HG02763 (cell line): ENCODE measurements around the gene LRRIQ1.
"Not testable (repeated sequence)": the region's sequence is repeated elsewhere in the genome, so short reads cannot be mapped to it uniquely, and the experiment has no call there.

Experiments used
- ATAC-seq: cut with Tn5 transposase; IDR thresholded peaks from one replicate; pipeline ENCODE4 v1.9.1; 2021; ENCODE audit warnings: mild to moderate bottlenecking, moderate library complexity; ENCODE audit not compliant: unreplicated experiment

The LRRIQ1 gene

DNA sequence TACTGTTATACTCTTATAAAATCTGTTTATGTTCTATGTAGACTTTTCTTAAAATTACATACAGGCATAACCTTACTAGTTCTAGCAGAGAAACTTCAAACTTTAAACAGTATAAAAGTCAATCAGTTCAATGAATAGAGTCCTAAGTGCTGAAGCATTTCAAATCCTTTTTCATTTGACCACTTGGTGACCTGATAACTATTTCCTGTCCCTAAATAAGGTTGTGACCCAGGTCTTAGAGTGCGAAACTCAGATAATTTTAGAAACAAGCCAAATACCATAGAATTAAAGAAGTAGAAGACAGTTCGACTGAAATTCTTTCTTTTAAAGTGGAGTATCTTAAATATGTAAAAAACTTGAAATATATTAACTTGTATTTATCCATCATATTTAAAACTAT, 147.7 kb downstream of the LRRIQ1 start:
- no peak for ATAC-seq

DNA sequence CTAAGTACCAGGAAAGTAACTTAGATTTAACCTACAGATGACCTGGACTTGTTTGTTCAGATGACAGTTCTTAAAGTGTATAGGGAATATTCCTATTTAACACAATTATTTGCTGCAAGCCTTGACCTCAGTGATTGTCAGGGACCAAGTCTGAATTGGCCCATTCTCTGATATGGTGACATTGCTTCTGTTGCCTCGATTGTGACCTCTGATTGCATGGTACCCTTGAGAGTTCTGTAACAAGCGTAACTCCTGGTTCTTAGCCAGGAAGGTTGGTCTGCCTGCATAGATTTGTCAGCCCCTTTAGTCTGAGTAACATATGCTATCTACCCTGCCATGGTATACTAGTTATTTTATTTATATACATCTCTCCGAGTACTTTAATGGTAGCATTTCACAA, 150.1 kb downstream of the LRRIQ1 start:
- ATAC-seq, result no peak

DNA sequence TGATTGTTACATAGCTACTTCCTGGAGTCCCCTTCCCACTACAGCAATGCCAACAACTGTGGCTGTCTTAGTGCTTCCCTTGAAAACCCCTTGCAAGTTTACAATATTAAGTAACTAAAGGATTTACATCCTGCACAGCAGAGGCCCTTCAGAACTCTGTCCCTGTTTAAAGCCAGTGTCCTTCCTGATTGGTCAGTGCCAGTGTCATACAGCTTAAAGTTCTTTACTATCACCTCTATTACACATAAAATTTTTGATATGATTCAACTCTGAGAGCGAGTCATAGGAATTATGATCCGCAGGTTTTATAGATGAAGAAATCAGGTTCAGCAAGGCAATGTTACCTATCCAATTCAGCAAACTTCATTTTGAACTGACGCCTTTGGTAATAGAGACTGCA, 152.5 kb downstream of the LRRIQ1 start:
- ATAC-seq, result no peak

DNA sequence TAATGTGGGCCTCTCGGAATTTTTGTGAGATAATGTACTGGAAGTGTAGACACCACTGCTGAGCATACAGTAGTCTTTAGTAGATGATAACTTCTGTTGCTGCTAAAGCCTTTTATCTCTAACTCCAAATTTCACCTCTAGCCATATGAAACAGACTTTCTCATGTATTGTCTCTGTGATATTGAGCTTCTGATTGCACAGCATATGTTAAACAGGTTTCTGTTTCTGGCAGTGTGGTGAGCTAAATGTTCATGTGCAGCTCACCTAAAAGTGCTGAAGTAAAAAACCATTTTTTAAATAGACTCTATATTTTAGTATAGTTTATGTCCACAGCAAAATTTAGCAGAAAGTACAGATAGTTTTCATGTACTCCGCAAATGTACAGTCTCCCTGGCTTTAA, 154.6 kb downstream of the LRRIQ1 start:
- no peak for ATAC-seq

DNA sequence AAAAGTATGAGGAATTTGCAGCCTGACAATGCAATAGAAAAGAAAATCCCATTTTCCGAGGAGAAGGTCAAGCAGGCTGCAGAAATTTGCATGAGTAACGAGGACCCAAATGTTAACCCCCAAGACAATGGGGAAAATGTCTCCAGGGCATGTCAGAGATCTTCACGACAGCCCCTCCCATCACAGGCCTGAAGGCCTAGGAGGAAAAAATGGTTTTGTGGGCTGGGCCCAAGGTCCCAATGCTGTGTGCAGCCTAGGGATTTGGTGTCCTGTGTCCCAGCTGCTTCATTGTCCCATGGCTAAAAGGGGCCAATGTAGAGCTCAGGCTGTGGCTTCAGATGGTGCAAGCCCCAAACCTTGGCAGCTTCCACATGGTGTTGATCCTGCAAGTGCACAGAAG, 167.7 kb downstream of the LRRIQ1 start:
- not testable (repeated sequence) for ATAC-seq

DNA sequence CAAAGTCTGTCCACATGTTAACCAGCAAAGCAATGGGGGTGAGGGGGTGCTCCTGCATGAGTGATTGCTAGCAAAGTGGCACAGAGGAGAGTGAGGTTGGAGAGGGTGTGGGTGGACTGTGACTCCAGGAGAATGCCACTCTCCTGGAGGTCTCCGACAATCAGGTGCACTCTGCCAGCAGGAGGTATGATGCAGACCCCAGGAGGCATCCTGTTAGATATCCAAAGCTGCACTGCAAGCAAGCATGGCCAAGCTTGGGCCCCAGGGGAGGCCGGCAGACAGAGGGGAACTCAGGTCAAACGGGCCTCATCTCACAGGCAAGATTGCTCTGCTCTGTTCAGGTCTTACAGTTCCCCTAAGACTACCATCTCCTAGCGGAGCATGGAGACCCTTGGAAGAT, 170.4 kb downstream of the LRRIQ1 start:
- ATAC-seq, result no peak

DNA sequence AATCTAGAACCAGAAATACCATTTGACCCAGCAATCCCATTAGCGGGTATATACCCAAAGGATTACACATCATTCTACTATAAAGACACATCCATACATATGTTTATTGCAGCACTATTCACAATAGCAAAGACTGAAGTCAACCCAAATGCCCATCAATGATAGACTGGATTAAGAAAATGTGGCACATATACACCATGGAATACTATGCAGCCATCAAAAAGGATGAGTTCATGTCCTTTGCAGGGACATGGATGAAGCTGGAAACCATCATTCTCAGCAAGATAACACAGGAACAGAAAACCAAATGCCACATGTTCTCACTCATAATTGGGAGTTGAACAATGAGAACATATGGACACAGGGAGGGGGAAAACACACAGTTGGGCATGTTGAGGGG, 188.2 kb downstream of the LRRIQ1 start:
- not testable (repeated sequence) for ATAC-seq

DNA sequence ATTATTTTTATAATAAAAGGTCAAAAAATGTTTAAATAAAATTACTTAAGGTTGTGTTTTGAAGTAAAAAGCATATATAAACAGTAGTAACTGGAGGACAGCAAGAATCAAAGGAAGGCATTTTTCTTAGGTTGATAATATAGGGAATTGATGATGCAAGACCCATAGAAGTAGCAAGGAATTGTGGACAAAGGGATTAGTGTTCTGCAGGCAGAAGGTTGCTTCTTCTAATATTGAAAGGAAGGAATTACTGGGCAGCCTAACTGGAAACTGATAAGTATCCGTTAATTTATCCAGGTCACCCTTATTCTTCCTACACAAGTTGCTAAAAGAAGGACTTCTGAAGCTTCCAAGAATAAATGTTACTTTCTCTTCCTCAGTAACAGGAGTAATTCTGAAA, 189.3 kb downstream of the LRRIQ1 start:
- no peak for ATAC-seq

DNA sequence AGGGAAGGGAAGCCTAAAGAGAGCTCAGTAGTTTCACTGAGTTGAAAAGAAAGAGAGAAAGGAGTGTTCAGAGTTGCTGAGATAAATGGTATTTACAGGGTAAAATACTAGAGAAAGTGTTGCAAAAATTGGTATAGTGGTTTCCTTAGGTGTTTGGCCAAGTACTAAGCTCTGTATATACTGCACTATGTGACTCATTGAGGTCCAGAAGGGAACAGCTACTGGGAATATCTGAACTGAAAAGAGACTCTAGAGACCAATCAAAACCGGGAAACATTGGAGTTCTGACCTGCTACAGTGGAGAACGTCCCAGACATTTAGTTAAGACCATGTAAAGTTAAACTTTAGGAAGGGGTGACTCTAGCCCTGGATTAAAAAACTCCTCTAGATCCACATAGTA, 201.2 kb downstream of the LRRIQ1 start:
- ATAC-seq, result no peak

DNA sequence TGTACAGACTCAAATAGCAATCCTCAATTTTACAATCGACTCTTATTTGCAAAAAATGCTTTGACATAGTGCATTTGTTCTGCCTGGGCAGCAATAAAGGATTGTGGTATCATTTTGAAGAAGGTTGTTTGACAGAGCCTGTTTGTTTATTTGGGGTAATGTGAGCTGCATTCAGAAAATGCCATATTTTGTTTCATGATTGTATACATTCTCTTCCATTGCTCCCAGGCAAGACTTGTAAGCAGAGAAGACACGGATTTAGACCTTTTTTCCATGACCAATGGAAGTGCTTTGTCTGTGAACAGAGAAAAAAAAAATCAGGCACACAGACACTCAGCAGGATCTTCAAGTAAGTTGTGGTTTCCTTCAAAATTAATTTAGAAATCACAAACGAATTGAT, 208.4 kb downstream of the LRRIQ1 start:
- ATAC-seq, result no peak

DNA sequence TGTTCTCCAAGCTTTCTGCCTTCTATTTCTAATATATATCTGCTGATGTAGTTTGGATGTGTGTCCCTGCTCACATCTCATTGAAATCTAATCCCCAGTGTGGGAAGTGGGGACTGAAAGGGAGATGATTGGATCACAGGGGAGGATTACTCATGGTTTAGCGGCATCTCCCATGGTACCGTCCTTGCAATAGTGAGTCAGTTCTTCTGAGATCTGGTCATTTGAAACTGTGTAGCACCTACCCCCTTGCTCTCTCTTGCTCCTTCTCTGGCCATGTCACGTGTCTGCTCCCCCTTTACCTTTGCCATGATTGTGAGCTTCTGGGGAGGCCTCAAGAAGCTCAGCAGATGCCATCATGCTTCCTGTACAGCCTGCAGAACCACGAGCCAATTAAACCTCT, 217.7 kb downstream of the LRRIQ1 start:
- no peak for ATAC-seq

DNA sequence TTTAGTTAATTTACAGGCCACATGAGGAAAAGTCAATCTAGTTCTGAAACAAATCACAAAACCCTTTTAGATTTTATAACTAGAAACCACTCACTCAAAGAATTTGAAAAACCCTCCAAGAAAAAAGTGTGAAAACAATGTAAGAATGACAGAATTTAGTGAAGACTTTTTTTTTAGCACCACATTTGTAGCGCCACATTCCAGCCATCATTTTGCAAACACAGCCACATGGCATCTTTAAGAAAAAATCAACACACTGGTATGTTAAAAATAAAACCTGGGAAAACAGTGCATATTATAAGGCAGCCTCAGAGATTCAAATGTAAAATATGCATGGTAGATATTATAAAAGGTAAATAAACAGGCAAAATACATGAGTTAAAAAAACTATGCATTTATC, 221.5 kb downstream of the LRRIQ1 start:
- ATAC-seq, result no peak

DNA sequence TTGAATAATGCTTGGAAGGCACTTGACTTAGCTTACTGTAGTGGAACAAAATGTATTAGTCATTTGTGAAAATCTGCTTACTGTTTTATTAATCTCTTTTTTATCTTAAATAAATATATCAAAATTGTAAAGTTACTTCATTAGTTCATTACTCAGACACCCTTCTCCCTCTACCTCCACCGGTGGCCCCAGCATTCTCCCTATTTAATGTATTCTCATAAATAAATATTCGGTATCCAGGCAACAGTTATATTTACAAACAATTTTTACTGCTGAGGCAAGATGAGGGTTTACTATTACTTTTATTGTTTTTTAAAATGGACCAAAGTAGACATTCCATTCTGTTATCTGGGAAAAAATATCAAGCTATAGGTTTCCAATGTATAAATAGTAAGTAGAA, 224.3 kb downstream of the LRRIQ1 start:
- no peak for ATAC-seq

DNA sequence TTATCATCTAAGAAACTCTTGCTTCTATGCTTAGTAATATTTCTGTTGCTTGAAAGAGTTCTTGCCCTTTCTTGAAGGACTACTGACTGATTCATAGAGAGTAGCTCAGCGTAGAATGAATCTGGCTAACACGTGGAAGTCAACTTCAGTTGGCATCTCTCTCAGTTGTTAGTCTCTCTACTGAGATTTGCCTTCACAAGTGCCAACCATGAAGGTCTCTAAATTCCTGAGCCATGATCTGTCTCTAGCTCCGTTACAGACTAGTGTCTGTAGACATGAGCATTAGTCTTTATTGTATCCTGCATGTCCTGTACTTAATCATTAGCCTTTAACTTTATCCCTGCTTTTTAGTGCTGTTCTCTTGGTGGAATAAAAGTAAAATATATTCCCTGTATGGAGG, 224.7 kb downstream of the LRRIQ1 start:
- ATAC-seq, result no peak

DNA sequence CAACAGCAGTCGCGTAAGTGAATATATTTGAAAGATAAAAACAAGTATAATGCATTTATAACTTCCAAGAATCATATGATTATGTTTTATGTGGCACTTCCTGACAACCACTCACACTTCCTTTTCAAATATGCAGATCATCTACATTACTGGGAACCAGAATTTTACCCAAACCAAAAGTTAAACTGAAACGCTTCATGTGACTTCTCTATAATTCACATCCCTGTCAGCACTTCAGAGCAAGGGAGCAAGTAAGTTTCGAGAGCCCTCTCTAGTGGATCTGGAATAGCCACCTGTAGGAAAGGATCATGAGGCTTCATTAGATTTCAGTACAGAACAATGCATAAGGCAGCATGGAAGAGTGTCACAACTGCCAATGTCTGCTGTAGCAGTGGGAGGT, 230.2 kb downstream of the LRRIQ1 start:
- ATAC-seq, result no peak

DNA sequence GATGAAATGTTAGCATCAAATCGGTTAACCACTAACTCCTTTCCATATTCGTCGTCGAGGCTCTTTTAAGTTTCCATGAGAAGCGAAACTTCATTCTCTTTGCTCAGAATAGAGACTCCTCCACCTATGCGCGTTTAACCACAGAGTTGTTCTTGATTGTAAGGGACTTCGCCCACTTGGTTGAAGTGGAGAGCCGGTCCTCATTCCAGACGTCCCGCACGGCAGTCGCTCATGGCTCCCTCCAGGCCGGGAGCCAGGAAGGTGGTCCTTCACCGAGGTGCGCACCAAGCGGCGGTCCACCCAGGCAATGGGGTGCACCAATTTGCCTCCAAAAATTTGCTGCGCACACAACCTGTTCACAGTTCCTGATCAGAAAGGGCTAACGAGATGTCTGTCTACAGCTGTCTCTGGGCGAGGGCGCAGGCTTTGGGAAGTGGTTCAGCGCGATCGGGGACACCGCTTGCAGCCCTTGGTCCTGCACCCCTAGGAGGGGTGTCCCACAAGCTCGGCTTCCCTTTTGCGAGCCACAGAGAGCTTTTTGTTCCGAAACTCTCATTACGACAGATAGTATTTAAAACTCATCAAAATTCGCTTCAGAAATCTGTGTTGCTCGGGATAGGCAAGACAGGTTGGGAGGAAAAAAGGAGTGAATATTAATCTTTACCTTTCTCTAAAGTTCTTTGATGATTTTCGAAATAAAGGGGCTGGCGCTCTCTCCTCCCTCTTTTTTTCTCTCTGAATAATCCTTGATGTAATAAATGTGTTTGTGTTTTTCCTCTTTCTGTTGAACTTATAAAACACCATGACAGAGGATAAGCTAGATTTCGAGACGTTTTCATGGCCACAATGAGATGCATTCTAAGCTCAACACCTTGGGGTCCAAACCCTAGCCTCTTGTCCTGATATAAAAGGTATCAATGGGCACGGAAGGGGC, 237.5 kb downstream of the LRRIQ1 start:
- ATAC-seq, result peak; percentile 70

DNA sequence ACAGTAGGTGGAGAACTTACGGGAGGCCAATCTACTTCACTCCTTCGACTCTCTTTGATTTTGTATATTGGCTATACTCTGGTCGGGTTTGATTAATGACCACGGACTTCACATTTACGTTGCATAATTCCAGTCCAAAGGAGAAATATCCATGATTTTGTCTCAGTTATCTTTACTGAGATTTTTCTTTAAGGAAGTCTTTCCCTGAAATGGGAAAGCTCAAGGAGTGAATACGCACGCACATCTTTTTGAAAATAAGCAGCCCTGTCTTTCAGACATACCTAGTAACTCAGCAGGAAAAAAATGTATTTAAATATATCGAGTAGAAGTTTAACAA, 238.1 kb downstream of the LRRIQ1 start:
- ATAC-seq, result no peak

DNA sequence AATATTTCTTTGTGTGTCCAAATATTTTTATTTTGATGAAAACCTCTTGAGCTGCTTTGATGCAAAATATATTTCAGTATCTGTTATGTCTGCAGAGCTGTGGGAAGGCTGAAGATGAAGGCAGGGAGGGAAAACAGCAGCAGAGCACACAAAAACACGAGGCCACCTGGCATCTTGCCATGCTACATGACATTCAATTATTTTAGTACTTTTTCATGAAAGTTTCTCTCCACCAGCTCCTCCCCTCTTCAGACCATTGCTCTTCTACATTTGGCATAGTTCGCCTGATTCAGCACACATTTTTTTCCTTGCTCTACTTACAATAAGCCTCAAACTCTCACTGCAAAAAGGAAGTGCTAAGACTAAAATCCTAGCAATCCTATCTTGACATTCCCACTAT, 239.2 kb downstream of the LRRIQ1 start:
- no peak for ATAC-seq

DNA sequence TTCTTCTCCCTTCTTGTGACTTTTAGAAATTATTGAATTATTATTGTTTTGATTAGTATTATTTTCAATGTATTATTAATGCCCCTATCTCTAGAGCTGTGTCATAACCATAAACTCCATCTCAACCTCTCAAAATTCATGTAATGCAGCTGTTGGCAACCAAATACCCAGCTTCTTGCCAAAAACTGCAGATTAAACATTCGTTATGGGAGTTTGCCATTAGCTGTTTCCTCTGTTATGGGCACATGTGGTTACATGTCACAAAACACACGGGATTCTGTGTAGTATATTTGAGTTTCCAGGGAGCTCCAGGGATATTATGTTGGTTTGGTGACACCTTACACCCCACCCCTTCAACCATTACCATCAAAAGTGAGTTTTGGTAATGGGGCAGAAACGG, 241.0 kb downstream of the LRRIQ1 start:
- ATAC-seq, result no peak

DNA sequence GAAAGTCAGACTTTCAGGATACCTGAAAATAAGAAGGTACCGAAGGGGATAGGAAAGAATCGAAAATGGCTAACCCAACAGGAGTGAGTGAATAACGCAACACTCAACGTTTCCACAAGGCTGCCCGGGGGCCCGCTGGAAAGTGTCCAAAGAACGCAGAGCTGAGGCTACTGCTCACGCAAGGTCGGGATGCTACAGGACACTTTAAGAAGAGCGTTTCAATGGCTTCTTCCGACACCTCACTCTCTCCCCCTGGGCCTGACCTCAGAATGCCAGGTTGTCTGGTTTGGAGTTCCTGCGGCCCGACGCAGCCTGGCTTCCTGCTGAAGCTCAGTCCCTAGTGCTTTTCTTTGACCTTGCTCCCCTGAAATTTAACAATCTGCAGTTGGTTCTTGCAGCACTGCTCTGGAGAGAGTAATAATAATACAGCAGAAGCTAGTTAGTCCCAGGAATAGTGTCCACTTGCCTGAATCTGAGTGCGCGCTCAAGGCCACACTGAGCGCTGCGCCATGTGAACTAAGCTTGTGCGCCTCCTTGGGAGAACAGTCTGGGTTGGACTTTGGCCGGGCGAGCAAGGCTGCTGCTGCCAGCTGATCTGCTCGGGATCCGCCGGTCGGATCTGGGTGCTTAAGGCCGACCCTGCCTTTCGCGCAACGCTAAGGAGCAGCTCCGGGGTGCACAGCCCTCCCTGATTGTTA, 241.9 kb downstream of the LRRIQ1 start:
- ATAC-seq, result no peak

DNA sequence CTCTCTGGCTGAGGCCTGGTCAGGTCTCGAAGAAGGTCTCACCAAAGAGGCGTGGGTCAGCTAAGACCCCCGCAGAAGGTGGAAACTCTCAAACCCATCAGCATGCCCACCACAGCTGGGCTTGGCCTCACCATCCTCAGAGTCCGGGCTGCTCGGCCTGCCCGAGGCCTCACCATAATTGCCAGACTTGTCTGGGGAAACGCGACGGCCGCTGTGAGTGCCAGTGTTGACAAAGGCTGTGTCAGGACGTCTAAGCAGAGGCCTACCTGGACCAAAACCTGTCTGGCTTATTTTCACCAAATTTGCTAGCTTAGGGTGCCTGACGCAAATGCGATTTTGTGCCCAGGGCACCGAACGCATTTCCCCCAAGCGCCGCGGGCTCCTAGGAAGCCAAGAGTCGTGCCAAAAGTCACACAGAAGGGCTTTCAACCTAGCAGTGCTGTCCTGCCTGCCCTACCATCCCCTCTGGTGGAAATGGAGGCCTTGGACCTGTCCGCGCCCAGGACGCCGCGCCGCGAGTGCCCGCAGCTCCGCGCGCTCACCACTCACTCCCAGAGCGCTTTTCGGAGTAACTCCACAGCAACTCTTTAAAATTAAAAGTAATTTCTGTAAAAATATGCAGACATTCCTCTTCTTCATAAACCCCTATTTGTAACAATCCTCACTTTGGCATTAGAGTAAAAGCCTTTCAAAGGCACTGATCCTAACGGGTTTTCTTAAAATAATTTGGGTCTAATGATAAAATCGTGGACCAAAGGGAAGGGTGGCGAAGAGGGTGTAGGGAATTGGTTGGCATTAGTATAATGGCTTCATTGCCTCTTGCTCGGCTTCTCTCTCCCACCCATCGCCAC, 242.7 kb downstream of the LRRIQ1 start:
- no peak for ATAC-seq
